Neural progenitor cell (in vitro differentiated cells): Measurements from ENCODE around the gene APOBEC3F.

Experiments
- EZH2 ChIP-seq: fragments of 200-600 bp; sonication (generic); IDR thresholded peaks from 2 replicates; pipeline ENCODE4 v1.6.1; 2017; ENCODE audit warnings: antibody characterized with exemption, mild to moderate bottlenecking, moderate library complexity
- EZH2phosphoT487 ChIP-seq: fragments of 200-600 bp; sonication (generic); IDR thresholded peaks from 2 replicates; pipeline ENCODE4 v1.6.1; 2017; ENCODE audit warnings: antibody characterized with exemption
- TF ChIP-seq, protein P1 (sequence below): fragments of 200-600 bp; sonication (generic); IDR thresholded peaks from 2 replicates; pipeline ENCODE4 v1.5.1; 2017; ENCODE audit warnings: antibody characterized with exemption, mild to moderate bottlenecking

DNA sequence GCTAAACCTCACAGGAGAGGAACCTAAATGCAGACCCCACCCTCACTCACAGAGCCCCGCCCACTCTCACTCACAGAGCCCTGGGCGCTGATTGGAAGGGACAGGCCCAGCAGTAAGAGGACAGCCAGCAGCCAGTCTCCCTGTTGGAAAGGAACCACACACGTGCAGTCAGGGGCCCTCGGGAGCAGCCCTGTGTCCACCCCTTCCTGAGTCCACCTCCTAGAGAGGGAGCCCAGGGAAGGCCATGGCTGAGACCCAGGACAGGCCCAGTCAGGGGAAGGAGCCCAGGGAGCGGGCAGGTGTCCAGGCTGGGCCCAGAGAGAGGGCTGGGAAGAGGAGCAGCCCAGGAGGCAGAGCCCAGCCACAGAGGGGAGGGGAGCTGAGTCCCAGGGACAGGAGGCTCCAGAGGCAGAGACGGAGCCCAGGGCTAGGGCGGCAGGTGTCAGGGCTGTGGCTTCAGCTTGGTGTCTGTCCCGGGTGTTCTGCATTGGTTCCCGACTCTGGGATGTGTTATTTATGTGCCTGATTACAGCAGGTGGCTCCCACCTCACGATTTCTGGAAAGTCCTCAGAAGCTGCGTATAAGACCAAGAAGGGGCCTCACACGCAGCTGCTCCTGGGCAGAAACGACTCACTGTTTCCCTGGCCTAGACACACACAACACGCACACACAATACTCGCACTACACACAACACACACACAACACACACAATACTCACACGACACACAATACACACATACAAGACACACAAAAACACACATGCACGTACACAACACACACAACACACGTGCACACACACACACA is 47.4 kb downstream of the APOBEC3F start:
- TF ChIP-seq EZH2 (no peak), EZH2phosphoT487 (no peak)
- TF ChIP-seq, protein P1, sequence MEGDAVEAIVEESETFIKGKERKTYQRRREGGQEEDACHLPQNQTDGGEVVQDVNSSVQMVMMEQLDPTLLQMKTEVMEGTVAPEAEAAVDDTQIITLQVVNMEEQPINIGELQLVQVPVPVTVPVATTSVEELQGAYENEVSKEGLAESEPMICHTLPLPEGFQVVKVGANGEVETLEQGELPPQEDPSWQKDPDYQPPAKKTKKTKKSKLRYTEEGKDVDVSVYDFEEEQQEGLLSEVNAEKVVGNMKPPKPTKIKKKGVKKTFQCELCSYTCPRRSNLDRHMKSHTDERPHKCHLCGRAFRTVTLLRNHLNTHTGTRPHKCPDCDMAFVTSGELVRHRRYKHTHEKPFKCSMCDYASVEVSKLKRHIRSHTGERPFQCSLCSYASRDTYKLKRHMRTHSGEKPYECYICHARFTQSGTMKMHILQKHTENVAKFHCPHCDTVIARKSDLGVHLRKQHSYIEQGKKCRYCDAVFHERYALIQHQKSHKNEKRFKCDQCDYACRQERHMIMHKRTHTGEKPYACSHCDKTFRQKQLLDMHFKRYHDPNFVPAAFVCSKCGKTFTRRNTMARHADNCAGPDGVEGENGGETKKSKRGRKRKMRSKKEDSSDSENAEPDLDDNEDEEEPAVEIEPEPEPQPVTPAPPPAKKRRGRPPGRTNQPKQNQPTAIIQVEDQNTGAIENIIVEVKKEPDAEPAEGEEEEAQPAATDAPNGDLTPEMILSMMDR, result no peak
